HepG2 (cell line): ENCODE results near the gene CYB5A. TPM values are rescaled to one million over a fixed set of nuclear protein-coding genes. Genes with fewer than 3 reads are reported as not detected.

Experiments used
- ARID5B ChIP-seq: IDR thresholded peaks from 2 replicates; pipeline ENCODE4 v1.4.0; 2020; ENCODE audit warnings: mild to moderate bottlenecking, missing genetic modification reagents
- ARNT ChIP-seq: fragments of 450-650 bp; IDR thresholded peaks from 2 replicates; pipeline ENCODE4 v1.6.1; 2017
- ATF7-NPFF ChIP-seq: sonication (generic); formaldehyde crosslinking; IDR thresholded peaks from 2 replicates; pipeline ENCODE4 v1.8.1; 2023; ENCODE audit warnings: mild to moderate bottlenecking, low read depth, missing genetic modification reagents, moderate library complexity
- BATF2 ChIP-seq: sonication (generic); formaldehyde crosslinking; IDR thresholded peaks from 2 replicates; pipeline ENCODE4 v1.8.0; 2022; ENCODE audit warnings: mild to moderate bottlenecking, missing genetic modification reagents, moderate library complexity
- CTCF ChIP-seq: sonication (generic); formaldehyde crosslinking; IDR thresholded peaks from 2 replicates; pipeline ENCODE4 v1.5.0; 2020; ENCODE audit warnings: mild to moderate bottlenecking, missing genetic modification reagents, moderate library complexity
- JUN ChIP-seq: sonication (generic); formaldehyde crosslinking; IDR thresholded peaks from 2 replicates; pipeline ENCODE4 v1.4.0; 2020; ENCODE audit warnings: mild to moderate bottlenecking, missing genetic modification reagents
- MED13 ChIP-seq: sonication (generic); formaldehyde crosslinking; IDR thresholded peaks from 2 replicates; pipeline ENCODE4 v1.5.0; 2020; ENCODE audit warnings: missing genetic modification reagents
- MED8 ChIP-seq: sonication (generic); formaldehyde crosslinking; IDR thresholded peaks from 2 replicates; pipeline ENCODE4 v1.8.1; 2023; ENCODE audit warnings: mild to moderate bottlenecking, missing genetic modification reagents; ENCODE audit not compliant: insufficient replicate concordance
- MEF2D ChIP-seq: sonication (generic); formaldehyde crosslinking; IDR thresholded peaks from 2 replicates; pipeline ENCODE4 v1.5.1; 2020; ENCODE audit warnings: mild to moderate bottlenecking, missing genetic modification reagents
- MIXL1 ChIP-seq: IDR thresholded peaks from 2 replicates; pipeline ENCODE4 v1.6.1; 2016
- NR0B2 ChIP-seq: sonication (generic); formaldehyde crosslinking; IDR thresholded peaks from 2 replicates; pipeline ENCODE4 v1.4.0; 2020; ENCODE audit warnings: mild to moderate bottlenecking, missing genetic modification reagents
- PBX3 ChIP-seq: sonication (generic); formaldehyde crosslinking; IDR thresholded peaks from 2 replicates; pipeline ENCODE4 v1.8.1; 2023; ENCODE audit warnings: missing genetic modification reagents, inconsistent platforms, borderline replicate concordance
- PHB2 ChIP-seq: fragments of 450-650 bp; IDR thresholded peaks from 2 replicates; pipeline ENCODE4 v1.6.1; 2018; ENCODE audit not compliant: partially characterized antibody
- ZBTB38 ChIP-seq: sonication (generic); formaldehyde crosslinking; IDR thresholded peaks from 2 replicates; pipeline ENCODE4 v1.5.1; 2020; ENCODE audit warnings: mild to moderate bottlenecking, missing genetic modification reagents
- ZNF234 ChIP-seq: sonication (generic); formaldehyde crosslinking; conservative IDR thresholded peaks from 2 replicates; pipeline ENCODE4 v1.5.1; 2020; ENCODE audit warnings: mild to moderate bottlenecking, missing genetic modification reagents
- ZNF263 ChIP-seq: sonication (generic); formaldehyde crosslinking; IDR thresholded peaks from 2 replicates; pipeline ENCODE4 v1.4.0; 2020; ENCODE audit warnings: missing genetic modification reagents
- ZNF317 ChIP-seq: sonication (generic); formaldehyde crosslinking; IDR thresholded peaks from 2 replicates; pipeline ENCODE4 v1.5.0; 2020; ENCODE audit warnings: mild to moderate bottlenecking, missing genetic modification reagents
- ZNF510 ChIP-seq: sonication (generic); formaldehyde crosslinking; IDR thresholded peaks from 2 replicates; pipeline ENCODE4 v1.4.0; 2020; ENCODE audit warnings: low read depth, mild to moderate bottlenecking, missing genetic modification reagents
- ZNF564 ChIP-seq: sonication (generic); formaldehyde crosslinking; IDR thresholded peaks from 2 replicates; pipeline ENCODE4 v1.8.1; 2023; ENCODE audit warnings: mild to moderate bottlenecking, missing genetic modification reagents
- ZNF740 ChIP-seq: sonication (generic); formaldehyde crosslinking; IDR thresholded peaks from 2 replicates; pipeline ENCODE4 v1.4.0; 2020; ENCODE audit warnings: missing genetic modification reagents
- ZNF773 ChIP-seq: sonication (generic); formaldehyde crosslinking; IDR thresholded peaks from 2 replicates; pipeline ENCODE4 v1.4.0; 2020; ENCODE audit warnings: missing genetic modification reagents, borderline replicate concordance
- ZNF781 ChIP-seq: sonication (generic); formaldehyde crosslinking; IDR thresholded peaks from 2 replicates; pipeline ENCODE4 v1.5.1; 2020; ENCODE audit warnings: borderline replicate concordance, mild to moderate bottlenecking, missing genetic modification reagents; ENCODE audit errors: not compliant biosample characterization
- polyA plus RNA-seq, 8 experiments: library from polyadenylated mRNA; depleted of rRNA in 3 of 8; stranded (reverse) in 7 of 8; unstranded in 1 of 8; fragments of >200 nt; fragmentation: Illumina TruSeq in 4 of 8; extraction: Trizol in 4 of 8; gene quantifications; 2 replicates each; pipeline versions ENCODE4 v1.2.1 to v1.2.3, GENCODE V29; 2011 to 2016; ENCODE audit warnings: low read depth in 4 of 8, missing spikeins in 1 of 8, mixed read lengths in 1 of 8; ENCODE audit not compliant: insufficient read depth in 1 of 8
- total RNA-seq, 5 experiments: library from RNA; depleted of rRNA; stranded (reverse); fragments of >200 nt; fragmentation: Illumina TruSeq; extraction: Trizol; gene quantifications; 2 replicates each; pipeline ENCODE4 v1.2.3, GENCODE V29; 2016; ENCODE audit warnings: low read depth in 1 of 5

Gene CYB5A
- total and polyA plus RNA-seq, 2 of the 13 experiments (the other 11 are each of a cell fraction or from before 2014, with no cell fraction given), result 215 to 356 TPM

- TF ChIP-seq ARID5B (CRISPR knock-in tag), result peak; percentile 54
- no peak for TF ChIP-seq ZNF510 (CRISPR knock-in tag)
- no peak for TF ChIP-seq ZNF781
- no peak for TF ChIP-seq MED13 (CRISPR knock-in tag)
- peak; percentile 82 for TF ChIP-seq ZNF263 (CRISPR knock-in tag)
- no peak for TF ChIP-seq ATF7-NPFF
- TF ChIP-seq ARNT, result no peak
- TF ChIP-seq MED8 (CRISPR knock-in tag), result no peak
- TF ChIP-seq ZNF234 (CRISPR knock-in tag), result no peak
- TF ChIP-seq MEF2D (CRISPR knock-in tag), result no peak
- 0 out of 2 replicates have a peak, but pooled peaks have one; percentile 48 for TF ChIP-seq ZNF740
- TF ChIP-seq JUN, result no peak
- no peak for TF ChIP-seq ZNF564 (CRISPR knock-in tag)
- no peak for TF ChIP-seq NR0B2
- no peak for TF ChIP-seq PBX3 (CRISPR knock-in tag)
- no peak for TF ChIP-seq ZNF317
- no peak for TF ChIP-seq BATF2 (CRISPR knock-in tag)
- TF ChIP-seq MIXL1 (CRISPR knock-in tag), result no peak
- no peak for TF ChIP-seq CTCF
- TF ChIP-seq PHB2, result no peak
- TF ChIP-seq ZBTB38 (CRISPR knock-in tag), result peak; percentile 38; the same call in 1 of the 2 replicates
- TF ChIP-seq ZNF773 (CRISPR knock-in tag), result no peak
Observed at GRCh38 chr18:74281980-74282754, 9.6 kb downstream of the CYB5A start (continued).
